ENCODE measurements around the gene ATOX1.

ATOX1 gene

DNA sequence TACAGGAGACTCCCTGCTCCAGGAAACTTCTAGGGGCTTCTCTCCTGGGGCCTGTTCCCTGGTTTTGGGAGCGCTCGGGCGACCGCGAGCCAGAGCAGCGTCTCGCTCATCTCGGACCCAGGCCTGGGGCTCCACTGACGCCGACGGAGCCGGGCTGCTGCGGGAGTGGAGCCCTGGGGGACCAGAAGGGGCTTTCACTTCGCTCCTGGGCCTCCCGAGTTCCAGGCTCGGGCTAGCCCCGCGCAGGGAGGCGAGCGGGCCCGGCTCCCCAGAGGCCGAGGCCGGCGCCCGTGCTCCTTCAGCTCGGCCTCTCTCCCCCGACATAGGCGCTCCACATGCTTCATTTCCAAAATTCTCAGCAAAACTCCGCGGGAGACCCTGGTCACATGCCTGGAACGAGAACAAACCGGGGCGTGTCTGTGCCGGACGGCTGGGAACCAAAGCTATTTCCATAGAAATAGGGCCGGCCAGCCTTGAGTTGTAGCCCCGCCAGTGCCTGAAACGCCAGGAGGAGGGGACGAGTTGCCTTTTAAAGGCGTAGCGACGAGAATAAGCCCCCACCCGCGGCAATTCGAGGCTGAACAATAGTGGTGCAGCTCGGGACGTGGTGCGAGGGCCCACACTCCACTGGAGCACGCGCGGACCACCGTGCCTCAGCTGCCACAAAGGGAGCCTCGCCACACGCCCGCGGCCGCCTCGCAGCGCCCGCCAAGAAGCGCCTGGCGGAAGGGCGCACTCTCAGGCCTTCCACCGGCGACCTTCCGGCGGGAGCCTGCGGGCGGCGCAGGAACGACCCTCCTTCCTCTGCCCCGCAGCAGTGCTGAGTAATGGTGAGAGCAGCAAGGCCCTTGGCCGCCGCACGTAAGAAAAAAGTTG is 12.2 kb upstream of the ATOX1 start:
- H3K4me3 ChIP-seq (ENCODE audit: low read depth, low read length), result peak overlapping the region; percentile 56

DNA sequence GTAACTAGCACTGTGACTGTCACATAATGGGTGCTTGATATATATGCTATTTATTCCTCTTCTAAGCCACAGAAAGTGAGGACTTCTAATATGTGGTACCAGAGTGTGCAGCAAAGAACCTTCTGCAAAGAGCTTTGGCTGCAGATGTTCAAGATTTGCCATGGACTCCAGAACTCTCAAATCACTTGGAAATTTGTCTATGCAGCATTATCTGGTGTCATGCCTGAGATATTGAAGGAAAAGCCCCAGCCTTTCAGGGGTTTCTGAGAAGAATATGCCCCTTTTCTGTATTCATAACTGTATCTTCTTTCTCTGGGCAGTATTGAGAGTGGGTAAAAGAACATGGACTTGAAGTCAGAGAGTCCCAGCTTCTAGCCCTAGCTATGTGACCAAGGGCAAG is 8.5 kb upstream of the ATOX1 start:
- no peak overlapping the region for H3K4me3 ChIP-seq (ENCODE audit: low read depth, low read length)

DNA sequence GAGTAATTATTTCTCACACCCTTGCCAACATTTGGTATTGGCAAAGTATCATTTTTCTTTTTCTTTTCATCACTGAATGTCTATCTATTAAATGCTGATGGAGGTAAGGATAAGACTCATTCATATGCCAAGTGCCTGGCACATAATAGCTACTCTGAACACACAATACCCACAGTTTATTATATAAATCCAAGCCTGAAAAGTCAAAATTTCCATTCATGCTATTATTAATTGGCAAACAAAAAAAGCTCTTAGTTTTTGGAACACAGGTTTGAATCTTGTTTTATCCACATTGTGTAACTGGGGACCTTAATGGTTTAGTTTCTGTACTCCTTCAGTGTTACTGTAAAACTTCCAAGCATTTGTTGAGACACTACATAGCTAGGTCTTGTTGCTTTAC is 6.4 kb upstream of the ATOX1 start:
- H3K4me3 ChIP-seq (ENCODE audit: low read depth, low read length), result no peak overlapping the region

DNA sequence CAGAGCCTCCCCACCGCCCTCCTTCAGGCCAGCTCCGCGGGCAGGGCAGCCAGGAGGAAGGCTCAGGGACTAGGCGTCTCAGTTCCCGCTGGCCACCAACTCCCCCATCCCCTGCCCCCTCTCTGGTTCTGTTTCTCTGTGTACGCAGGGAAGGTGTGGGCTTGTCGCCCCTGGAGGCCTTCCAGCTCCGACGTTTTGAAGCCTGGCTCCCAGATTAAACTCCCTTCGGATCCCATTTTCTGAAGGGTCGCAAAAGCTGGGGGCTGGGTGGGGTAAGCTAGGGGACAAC is 346 bp downstream of the ATOX1 start:
- H3K4me3 ChIP-seq (ENCODE audit: low read depth, low read length), result peak overlapping the region; percentile 69

DNA sequence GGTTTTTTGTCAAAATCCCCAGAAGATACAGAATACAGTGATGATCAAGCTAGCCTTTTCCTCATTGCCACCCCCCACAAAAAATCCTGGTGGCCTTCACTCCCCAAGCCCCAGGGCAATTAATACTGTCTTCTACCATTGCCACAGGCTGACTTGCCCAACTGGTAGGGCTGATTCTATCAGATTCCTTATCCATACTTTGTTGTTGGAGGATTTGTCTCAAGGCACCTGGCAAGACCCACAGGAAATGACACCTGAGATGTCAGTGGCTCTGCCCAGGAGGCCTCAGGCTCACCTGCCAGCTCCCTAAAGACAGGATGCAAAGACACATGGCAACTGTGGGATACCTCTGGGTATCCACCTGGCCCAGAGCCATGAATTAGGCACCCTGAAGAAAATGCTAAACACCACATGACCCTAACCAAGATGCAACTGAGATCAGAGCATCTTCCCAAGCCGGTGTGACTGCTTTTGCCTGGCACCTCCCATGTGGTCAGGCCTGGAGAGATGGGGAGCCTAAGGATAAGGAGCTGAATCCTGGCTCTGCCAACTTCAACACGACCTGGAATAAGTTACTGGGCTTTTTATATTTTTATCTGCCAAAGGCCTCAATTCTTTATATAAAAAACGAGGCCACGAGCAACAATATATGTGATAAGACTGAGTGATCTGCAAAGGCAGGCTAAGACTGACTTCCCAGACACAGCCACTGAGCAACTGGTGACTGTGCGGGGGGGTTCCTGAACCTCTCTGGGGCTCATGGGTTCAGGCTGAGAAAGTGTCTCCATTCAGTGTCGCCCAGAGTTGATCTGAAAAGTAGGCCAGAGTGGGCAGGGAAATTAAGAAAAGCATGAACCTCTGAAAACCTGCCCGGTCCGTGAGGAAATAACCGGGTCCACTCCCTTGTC is 944 bp downstream of the ATOX1 start:
- peak overlapping the region; percentile 69 for H3K4me3 ChIP-seq (ENCODE audit: low read depth, low read length)

DNA sequence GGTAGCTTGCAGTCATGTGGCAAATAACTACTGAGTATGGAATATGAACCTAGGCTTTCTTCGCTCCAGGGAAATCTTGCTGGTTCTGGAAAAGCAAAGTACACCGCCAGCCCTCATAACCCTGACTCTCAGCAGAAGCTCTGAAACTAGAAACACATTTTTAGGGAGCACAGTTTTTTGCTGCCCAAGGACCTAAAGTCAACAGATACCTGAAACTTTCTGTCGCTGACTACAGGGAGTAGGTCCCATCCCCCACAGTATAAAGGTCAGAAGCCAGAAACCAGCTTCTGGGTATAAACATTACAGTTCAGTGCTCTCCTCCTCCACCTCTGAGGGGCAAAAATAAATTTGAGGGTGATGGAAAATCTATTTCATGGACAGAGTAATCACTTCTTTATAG is 3.0 kb downstream of the ATOX1 start:
- H3K4me3 ChIP-seq (ENCODE audit: low read depth, low read length), result no peak overlapping the region

DNA sequence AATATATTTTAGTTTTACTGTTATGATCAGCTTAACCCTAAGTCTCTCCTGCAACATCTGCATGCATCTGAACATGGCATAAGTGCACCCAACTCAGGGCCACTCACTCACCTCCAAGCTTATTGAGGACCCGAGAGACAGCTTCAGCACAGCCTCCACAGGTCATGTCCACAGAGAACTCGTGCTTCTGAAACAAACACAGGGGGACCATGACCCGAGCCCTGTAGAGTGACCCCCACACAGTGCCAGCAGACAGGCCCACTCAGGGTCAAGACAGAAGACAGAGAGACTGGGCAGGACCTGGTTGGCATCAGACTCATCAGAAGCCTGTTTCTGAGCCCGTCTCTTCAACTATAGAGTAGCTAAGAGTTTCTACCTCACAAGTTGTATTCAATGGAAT is 6.8 kb downstream of the ATOX1 start:
- H3K4me3 ChIP-seq (ENCODE audit: low read depth, low read length), result no peak overlapping the region

DNA sequence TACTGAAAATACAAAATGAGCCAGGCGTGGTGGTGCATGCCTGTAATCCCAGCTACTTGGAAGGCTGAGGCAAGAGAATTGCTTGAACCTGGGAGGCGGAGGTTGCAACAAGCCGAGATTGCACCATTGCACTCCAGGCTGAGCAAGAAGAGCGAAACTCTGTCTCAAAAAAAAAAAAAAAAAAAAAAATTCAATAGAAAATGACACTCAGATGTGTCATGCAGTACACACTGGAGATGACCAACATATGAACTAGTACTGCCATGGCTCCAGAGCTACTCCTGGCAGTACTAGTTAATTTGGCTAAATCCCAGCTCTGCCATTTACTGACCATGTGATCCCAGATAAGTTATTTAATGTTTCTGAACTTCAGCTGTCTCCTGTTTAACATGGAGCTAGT is 7.3 kb downstream of the ATOX1 start:
- no peak overlapping the region for H3K4me3 ChIP-seq (ENCODE audit: low read depth, low read length)

DNA sequence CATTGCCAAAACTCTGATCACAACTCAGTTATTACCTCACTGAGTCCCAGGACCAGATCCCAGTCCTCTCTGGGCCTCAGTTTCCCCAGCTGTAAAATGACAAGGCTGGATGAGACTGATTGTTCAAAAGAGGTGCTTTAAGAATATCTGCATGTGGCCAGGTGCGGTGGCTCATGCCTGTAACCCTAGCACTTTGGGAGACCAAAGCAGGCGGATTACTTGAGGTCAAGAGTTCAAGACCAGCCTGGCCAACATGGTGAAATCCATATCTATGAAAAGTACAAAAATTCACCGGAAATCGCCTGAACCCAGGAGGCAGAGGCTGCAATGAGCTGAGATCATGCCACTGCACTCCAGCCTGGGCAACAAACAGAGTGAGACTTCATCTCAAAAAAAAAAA is 8.3 kb downstream of the ATOX1 start:
- H3K4me3 ChIP-seq (ENCODE audit: low read depth, low read length), result no peak overlapping the region

DNA sequence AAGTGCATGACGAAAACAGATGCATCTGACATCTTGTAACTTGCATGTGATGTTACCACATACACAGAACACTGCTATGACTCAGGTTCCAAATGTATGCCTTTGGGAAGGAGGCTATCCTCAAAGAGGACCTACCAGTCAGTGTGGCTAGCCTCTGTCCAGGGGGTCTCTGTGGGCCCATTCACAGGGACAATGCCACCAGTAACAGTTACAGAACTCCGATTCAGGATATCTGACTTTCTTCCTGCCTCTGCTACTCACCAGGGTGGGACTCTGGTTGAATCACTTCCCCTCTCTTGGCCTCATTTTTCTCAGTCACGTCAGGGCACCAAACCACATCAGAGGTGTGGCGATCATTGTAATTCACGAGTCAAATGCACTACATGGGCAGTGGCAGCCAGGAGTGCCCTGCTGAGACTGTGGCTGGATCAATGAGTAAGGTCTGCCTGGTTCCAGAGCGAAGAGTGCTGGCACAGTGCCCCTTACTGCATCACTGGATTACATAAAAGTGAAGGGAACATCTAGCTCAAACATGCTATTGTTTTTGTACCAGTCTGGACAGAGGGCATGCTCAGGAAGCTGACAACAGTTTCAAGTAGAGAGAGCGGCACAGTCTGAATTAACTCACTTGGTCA is 13.2 kb downstream of the ATOX1 start:
- H3K4me3 ChIP-seq (ENCODE audit: low read depth, low read length), result no peak overlapping the region

DNA sequence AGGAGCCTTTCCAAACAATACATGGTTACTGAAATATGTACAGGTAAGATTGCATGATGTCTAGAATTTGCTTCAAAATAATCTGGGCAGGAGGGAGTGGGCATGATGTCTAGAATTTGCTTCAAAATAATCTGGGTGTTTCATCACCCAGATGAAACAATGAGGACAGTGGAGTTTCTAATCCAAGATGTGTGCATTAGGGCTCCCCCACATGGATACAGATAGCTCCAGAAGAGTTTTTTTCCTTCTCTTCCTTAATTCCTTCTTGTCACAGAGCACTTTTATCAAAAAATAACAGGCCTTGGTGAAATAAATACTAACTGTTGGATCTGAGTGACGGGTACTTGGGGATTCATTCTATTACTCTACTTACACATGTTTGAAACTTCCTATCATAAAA is 14.9 kb downstream of the ATOX1 start:
- H3K4me3 ChIP-seq (ENCODE audit: low read depth, low read length), result no peak overlapping the region

DNA sequence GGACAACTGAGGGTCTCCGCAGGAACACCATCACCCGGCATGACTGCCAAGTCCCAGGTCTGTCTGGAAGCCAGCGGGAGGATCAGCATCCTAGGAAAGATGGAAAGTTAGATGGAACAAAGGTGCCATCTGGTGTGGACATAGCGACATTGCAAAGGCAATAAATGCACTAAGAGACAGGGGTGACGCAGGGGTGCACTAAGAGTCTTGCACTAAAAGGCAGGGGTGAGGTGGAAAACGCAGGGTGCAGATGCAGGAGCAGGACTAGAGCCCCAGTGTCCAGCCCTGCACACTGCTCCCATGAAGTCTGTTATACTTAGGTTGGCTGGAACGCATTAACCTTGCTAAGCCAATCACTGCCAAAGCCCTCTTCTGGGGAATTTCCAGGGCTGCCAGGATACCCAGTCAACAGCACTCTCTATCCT is 15.5 kb downstream of the ATOX1 start:
- no peak overlapping the region for H3K4me3 ChIP-seq (ENCODE audit: low read depth, low read length)

DNA sequence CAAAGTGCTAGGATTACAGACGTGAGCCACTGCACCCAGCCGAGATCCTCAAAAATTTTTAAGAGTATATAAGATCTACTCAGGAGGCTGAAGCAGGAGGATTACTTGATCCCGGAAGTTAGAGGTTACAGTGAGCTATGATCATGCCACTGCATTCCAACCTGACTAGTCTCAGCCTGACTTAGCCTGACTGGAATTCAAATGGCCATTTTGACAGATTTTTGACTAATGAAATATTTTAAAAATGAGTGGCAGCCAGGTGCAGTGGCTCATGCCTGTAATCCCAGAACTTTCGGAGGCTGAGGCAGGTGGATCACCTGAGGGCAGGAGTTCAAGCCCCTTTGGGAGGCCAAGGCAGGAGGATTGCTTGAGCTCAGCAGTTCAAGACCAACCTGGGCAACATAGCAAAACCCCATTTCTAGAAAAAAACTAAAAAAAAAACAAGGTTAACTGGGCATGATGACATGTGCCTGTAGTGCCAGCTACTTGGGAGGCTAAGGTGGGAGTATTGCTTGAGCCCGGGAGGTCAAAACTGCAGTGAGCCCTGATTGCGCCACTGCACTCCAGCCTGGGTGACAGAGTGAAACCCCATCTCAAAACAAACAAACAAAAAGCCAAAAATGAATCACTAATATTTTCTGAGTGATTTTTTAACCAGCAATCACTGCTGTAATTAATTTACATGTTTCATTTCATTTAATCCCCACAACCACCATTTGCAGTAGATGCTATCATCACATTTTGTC is 16.6 kb downstream of the ATOX1 start:
- no peak overlapping the region for H3K4me3 ChIP-seq (ENCODE audit: low read depth, low read length)

DNA sequence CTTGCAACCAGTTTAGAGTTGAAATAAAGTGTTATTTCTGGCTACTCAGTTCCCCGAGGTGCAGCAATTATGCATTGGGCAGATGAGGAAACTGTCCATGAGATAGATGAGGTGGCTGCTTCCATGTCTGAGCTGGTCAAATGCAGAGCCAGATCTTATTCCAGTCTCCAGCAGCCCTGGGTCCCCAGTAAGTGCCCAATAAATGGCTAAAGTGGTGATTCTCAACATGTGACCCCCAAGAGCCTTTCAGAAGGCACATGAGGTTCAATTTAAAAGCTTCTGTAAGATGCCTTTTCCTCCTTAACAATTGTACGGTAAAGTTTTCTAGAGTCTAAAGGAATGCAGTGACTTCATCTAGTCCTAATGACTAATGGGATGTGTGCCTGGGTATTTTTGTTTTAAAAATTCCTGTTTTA is 17.5 kb downstream of the ATOX1 start:
- H3K4me3 ChIP-seq (ENCODE audit: low read depth, low read length), result no peak overlapping the region

DNA sequence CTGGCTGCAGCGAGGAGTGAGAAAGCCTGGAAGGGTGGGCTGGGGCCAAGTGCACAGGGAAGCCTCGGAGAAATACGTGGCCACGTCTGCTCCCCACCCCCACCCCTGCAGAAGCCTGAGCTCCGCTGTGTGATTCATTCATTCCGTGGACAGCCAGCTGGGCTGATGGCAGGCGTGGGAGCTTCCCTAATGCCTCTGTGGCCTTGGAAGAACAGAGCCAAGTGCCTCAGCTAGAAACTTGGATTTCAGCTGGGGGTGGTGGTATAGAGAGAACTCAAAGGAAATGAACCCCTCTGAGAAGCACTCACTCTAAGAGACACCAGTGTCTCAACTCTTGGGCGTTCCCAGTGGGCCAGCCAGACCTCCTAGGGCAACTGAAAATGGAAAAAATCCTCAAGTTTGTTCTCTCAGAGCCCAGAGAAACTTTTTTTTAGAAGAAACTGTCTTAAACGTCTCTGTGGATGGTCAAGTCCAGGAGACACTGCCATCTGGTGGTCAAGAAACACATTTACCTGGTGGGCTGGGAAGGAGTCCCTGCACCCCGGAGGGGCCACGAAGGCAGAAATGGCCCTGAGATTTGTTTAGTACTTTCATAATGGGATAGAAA is 18.0 kb downstream of the ATOX1 start:
- H3K4me3 ChIP-seq (ENCODE audit: low read depth, low read length), result no peak overlapping the region

DNA sequence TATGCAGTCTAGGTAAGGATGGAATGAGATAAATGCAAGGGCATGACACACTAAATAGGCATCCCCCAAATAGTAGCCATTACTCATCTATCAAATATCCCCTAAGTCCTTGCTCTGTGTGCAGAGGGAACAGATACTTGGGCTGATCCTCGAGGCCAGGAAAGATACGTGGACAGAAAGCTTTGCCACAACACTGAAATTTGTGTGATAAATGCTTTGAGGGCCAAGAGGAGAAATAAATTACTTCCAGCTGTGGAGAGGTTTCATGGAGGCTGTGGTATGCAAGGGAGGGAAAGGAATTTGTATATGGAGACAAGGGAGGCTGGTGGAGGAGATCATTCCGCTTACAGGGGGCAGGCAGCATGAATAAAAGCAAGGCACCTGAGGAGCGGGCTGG is 18.5 kb downstream of the ATOX1 start:
- H3K4me3 ChIP-seq (ENCODE audit: low read depth, low read length), result no peak overlapping the region

DNA sequence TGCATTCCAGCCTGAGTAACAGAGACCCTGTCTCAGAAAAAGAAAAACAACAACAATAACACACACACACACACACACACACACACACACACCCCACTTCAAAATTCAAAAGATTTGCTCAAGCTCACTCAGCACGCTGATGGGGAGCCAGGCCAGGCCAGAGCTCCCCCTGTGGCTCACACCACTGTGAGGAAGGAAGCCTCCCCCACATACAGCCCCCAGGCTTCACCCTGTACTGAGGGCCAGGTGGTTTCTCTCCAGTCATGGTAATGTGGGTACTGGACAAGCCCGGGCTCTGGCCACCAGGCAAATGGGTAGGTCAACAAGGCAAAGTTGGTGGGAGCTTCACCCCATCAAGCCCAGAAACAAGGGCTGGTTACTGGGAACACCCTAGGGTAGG is 19.0 kb downstream of the ATOX1 start:
- H3K4me3 ChIP-seq (ENCODE audit: low read depth, low read length), result no peak overlapping the region

DNA sequence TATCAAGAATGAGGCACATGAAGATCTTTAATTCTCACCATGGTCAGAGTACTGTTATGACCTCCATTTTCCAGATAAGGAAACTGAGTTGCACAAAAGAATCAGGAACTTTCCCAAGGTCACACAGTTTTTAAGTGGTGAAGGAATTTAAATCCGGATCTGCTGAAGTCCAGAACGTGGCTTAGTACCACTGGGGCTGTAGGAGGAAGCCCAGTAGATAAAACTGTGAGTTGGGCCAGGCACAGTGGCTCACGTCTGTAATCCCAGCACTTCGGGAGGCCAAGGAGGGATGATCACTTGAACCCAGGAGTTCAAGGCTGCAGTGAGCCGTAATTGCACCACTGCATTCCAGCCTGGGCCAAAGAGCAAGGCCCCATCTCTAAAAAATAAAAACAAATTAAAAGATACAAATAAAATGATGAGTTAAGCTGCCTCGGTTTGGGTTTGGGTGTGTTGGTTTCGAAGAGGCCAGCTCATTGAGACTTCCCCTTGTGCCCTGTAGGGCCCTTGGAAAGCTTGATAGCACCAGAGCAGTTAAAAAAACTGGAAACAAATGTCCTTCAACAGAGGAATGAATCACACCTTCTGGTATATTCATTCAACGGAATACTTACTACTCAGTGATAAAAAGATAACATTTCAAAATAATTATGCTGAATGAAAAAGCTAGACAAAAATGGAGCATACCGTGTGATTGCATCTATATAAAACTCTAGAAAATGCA is 20.1 kb downstream of the ATOX1 start:
- H3K4me3 ChIP-seq (ENCODE audit: low read depth, low read length), result no peak overlapping the region

DNA sequence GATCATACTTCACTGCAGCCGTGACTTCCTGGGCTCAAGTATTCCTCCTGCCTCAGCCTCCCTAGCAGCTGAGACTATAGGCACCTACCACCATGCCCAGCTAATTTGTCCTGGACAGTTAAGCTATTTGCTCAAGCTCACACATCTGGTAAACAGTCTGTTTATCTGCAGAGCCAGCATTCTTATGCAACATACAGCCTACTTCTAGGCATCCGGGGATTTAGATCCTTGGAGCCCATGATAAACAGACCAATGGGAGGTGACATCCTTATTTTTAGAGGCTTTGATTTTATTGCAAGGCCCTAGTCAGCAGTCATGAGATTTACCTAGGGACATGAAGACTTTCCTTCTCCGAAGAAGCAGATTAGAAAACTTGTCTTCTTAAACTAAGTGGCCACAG is 21.0 kb downstream of the ATOX1 start:
- H3K4me3 ChIP-seq (ENCODE audit: low read depth, low read length), result no peak overlapping the region

DNA sequence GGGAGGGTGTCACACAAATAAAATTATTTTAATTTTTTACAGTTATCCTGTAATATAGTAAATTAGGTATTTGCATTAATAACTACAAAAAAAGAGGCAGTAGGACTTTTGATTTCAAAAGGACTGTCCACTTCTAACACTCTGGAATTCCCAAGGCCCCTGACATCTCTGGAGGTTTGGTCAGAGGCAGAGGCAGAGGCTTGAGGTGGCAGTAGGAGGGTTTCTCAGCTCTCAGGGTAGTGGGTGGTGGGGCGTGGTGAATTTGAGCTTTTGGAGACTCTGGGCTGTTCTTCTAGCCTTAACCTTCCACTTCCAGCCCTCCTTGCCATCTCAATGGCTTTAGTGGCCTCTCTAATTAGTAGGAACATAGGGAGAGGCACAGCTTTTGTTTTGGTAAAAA is 22.8 kb downstream of the ATOX1 start:
- H3K4me3 ChIP-seq (ENCODE audit: low read depth, low read length), result no peak overlapping the region
